HK-2 (cell line): ENCODE results near the gene KCNJ12.
"Not testable (repeated sequence)": the region's sequence is repeated elsewhere in the genome, so short reads cannot be mapped to it uniquely, and the experiment has no call there.

Experiments
- DNase-seq: peaks from one replicate; pipeline ENCODE4 v3.0.0-alpha.2; 2018; ENCODE audit not compliant: unreplicated experiment

Gene KCNJ12

DNA sequence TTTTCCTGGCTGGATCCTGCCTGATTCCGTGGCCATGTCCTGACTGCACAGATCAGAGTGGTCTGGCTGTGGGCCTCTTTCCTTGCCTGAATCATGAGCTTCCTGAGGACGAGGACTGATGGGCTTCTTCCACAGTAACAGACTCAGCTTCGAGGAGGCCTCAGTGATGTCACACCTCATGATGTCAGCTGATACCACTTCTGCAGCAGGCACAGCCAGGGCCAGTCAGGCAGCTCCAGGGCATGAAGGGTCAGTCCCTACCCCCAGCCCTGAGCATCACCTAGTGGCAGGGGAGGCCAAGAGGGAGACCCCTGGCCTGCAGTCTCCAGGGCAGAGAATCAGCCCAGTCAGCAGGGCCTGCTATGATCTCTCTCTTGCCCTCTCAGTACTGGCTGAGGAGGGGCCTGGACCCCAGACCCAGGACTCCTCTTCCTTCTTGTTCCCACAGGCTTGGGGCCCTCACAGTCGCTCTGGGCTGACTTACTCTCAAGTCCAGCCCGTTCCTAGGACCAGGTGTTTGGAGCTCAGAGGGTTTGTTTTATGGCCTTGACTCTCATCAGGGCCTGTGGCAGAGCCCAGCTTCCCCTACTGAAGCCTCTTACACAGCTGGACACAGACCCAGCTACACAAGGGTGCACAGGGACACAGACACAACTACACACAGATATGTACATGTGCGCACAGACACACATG, 26.7 kb upstream of the KCNJ12 start:
- DNase-seq = not testable (repeated sequence)

- not testable (repeated sequence) for DNase-seq
Observed at GRCh38 chr17:21350495-21350894, 25.7 kb upstream of the KCNJ12 start.

DNA sequence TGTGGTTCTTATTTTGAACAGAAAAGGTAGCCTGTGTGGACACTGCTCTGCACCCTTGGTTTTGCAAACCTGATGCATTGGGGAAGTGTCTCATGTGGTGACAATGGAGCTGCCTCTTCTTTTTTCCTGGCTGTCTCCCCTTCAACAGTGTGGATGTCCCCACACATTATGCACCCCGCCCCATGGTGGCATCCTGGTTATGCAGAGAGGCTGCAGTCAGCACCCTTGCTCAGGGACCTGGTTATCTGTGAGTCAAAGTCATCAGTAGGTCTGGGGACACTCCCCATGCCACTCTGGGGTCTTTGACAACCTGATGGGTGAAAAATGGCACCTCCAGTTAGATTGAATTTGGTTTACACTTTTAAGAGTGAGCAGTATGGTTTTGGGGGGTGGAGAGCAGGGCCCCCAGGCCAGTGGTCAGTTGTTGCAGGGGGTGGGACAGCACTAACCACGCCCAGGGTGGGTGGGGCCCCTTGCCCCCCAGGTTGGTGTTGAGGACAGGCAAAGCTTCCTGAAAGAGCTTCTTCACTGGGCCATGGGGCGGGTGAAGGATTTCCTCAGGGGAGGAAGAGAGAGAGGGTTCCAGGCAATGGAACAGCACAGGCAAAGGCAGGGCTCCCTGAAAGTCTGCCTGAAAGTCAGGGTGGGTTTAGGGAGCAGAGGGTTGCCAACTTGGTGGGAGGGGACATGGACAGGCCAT, 24.6 kb upstream of the KCNJ12 start:
- no peak for DNase-seq

- no peak for DNase-seq
Observed at GRCh38 chr17:21352221-21352980, 23.8 kb upstream of the KCNJ12 start.

- DNase-seq = no peak
Observed at GRCh38 chr17:21352981-21353265, 23.2 kb upstream of the KCNJ12 start.

- no peak for DNase-seq
Observed at GRCh38 chr17:21353326-21354010, 22.7 kb upstream of the KCNJ12 start.

DNA sequence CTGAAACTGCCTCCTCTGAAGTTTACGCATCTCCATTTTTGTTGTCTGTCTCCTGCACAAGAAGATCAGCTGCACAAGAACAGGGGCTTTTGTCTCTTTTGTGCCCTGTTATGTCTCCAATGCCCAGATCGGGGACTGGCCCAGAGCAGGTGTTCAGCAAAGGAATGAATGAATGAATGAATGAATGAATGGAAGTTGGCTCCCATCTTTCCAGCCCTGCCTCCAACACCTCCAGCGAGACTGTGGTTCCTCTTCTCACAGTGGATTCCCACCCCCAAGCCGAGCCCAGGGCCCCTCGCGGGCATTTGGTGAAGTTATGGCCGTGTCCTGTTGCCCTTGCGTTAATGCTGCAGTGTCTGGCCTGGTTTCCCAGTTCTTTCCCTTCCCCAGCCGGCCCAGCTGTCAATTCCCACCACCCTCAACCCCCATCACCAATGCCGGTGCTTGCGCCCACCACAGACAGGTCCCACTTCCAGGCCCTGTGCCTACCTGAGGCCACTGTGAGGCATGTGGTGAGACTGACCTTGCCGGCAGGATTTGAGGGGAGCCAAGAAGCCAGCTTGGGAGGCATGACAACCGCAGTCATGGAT, 21.3 kb upstream of the KCNJ12 start:
- DNase-seq = no peak

GRCh38 chr17:21355586-21355985, 20.6 kb upstream of the KCNJ12 start:
- DNase-seq = no peak

GRCh38 chr17:21356537-21357127, 19.5 kb upstream of the KCNJ12 start:
- no peak for DNase-seq

DNA sequence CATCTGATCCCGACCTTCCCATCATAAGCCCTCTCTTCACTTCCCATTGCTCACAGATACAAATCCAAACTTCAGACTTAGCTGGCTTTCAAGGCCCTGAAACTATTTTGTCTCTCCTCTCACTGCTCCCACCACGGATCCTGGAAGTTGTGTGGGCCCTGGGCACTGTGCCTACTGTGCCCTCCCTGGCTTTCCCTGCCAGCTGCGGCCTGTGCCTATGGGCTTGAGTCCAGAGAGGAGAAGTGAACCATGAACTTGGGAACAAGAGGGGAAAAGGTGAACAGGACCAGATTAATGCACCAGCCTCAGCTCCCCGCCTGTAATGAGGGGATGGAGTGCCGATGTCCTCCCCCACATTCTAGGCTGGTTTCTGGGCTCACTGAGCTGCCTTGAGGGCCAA, 18.9 kb upstream of the KCNJ12 start:
- DNase-seq = no peak

DNA sequence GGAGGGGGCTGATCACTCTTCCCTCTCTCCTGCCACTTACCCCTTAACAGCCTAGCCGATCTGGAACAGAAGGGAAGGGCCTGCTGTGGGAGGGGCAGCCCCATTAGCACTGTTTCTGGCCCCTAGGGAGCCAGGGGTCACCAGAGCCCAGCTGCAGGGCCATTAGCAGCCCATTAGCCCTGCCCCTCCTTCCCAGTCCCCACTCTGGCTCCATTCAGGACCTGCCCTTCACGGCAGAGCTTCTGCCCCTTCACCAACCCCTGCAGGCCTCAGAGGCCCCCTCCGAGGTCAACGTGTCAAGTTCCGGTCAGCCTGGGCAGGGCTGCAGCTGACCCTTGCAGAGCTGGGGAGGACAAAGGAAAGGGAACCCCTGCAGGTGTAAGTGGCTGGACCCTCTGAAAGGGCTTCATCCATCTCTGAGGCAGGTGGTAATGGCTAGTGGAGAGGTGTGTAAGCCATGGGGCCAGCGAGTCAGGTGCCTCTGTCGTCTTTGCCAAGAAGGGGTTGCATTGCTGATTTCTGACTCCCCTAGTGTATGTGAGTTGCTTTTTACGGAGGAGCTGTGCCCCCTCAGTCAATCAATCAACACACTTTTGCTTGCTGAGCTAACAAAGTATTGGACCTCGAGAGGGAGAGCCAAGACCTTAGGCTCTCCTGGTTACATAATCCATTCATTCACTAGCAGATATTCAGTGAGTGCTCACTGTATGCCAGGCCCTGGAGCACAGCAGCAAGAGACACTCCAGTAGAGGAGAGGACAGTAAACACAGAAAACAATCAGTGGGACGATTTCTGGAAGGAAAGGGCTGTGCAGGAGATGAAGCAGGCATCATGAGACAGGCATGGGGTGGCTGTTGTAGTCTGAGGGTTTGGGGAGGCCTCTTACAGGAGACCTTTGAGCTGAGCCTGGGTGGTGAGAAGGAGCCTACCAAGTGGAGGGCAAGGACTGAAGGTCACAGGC, 18.2 kb upstream of the KCNJ12 start:
- no peak for DNase-seq

DNA sequence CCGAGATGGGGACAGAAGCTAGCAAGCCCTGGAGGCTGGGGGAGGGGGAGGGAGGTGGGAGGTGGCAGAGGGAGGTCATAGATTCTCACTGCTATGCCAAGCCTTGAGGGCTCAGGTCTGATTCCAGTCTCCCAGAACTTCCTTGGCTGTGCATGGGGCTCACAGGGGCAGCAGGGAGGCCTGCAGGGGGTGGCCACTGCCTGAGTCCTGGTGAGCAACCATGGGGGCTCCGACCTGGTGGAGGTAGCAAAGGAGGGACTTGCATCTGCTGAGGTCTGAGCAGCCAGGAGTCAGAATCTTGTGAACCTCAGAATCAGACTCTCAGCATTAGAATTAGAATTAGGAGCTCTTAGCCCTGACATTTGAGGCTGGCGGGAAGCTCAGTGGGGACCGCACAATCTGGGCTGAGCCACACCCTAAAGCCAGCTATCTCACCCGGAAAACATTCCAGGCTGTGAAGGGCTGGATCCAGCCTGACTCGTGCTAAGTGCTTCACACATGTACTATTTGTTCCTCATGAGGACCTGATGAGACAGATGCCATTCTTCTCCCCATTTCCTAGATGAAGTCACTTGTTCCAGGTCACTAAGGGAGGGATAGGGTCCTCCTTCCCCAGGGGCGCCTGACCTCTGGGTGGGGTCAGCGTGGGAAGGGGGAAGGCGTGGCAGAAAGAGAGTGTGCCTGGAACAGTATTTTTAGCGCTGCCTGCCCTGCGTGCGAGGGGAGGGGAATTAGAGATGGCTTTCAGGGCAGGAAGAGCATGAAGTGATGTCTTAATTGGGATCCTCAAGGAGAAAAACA, 17.3 kb upstream of the KCNJ12 start:
- DNase-seq = no peak

- DNase-seq = no peak
Observed at GRCh38 chr17:21359483-21359840, 16.7 kb upstream of the KCNJ12 start.

DNA sequence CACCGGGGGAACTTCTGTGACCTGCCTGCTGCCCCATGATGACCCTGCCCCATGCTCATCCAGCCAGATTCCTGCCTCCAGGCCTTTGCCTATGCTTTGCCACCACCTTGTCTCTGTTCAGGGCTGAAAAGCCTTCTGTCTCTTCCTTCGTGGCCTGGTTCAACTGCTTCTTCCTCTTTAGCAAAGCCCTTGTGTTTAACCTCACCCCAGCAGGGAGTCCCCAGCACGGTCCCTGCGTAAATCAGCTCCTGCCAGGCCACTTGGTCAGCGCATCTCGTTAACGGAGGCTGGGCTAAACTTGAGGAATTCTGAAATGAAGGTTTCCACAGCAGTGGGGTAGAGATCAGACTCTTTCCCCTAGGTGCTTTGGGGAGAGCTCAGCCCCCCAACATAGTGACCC, 16.1 kb upstream of the KCNJ12 start:
- DNase-seq = no peak

DNA sequence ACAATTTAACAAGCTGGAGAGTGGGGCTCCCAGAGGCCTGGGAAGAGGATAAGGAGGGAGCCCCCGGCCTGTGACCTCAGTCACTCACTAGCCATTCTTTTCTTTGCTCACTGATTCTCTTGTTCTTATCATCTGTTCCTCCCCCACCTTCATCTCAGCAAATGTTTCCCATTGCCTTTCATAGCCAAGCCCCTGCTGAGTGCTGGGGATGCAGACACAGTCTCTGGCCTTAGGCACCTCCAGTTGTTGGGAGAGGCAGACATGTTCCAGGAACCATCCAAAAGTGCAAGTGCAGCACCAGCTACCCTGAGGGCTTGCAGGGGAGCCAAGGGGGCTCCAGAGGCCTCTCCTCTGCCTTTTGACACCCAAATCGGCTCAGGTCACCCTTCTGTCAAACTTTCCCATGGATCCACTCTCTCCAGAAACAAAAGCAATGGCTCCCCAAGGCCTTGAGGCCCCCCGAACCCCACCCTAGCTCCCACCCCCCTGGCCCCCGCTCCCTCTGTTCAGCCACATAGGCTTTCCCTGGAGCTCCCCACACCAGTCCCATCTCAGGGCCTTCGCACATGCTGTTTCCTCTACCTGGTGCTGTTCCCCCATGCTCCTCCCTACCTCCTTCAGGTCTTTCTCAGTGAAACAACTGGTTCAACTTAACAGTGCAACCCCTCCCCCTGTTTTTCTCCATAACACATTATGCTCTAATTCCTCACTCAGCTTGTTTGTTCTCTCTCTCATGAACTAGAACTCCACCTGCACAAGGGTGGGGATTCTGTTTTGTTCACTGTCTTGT, 14.9 kb upstream of the KCNJ12 start:
- no peak for DNase-seq

DNA sequence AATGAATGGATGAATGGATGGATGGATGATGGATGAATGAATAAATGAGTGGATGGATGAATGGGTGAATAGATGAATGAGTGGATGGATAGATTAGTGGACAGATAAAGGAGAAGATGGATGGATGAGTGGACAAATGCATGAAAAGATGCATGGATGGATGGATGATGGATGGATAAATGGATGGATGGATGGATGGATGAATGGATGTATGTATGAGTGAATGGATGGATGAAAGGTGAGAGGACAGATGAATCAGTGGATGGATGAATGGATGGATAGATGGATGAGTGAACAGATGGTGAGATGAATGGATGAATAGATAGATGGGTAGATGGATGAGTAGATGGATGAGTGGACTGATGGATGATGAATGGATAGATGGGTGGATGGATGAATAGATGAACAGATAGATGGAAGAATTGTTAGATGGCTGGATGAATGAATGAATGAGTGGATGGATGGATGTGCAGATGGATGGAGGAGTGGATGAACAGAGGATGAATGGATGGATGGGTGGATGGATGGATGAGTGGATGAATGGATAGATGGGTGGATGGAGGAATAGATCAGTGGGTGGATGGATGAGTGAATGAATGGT, 13.7 kb upstream of the KCNJ12 start:
- DNase-seq = no peak

DNA sequence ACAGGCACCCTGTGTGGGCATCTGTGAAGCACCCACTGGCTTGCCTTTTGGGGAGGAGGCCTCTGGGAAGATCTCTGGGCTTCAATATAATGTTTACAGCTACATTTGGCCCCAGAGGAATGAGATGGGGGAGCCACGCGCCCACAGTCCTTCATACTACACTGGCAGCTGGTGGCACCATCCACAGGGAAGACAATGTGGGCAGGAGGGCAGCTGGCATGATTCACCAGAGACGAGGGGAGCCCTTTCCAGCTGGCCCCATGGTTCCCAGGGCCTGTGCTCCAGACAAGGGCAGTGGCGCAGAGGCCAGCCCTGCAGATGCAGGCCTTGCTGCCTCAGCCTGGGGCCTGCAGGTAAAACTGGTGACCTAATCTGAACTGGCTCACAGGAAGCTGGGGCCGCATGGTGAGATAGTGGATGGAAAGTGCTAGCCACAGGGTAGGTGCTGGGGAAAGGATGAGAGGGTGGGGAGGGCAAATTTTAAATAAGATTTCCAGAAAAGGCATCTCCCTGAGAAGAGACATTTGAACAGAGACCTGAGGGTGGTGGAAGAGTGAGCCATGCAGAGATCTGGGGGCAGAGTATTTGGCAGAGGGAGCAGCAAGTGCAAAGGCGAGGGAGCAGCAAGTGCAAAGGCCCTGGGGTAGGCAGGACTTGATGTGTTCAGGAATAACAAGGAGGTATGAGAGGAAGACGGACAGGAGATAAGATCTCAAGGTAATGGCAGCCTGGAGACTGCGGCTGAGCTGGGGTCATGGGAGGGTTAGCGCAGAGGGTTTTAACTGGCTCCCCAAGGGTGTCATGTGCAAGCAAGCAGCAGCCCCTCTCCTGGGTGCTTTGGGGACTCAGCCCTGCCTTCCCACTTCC, 12.1 kb upstream of the KCNJ12 start:
- DNase-seq = no peak

DNA sequence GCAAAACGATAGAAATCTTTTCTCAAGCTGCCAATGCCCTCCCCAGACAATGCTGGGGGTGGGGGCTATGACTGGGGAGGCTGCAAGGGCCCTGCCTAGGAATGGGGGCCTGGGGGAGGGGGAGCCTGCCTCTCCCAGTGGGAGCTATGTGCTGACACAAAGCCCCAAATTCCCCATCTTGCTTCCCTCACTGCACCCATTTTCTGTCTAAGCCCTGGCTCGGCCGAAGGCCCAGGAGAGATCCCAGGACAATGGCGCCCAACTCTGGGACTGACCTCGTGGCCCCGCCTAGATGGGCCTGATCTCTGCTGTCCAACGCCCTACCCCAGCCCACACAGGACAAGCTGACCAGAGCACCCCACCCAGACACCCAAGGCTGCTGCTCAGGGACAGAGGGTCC, 11.1 kb upstream of the KCNJ12 start:
- DNase-seq = no peak
